Brain microvascular endothelial cell (primary cell): ENCODE data around the gene KLC1.

ENCODE experiments used
- DNase-seq: peaks from one replicate; pipeline ENCODE4 v3.0.0-alpha.2; 2020
- H3K27ac ChIP-seq: fragments of 250-450 bp; sonication (Bioruptor Pico); 2 replicates; pipeline ENCODE4 v1.5.1; 2020; ENCODE audit warnings: mild to moderate bottlenecking, moderate library complexity
- H3K27me3 ChIP-seq: fragments of 250-450 bp; sonication (Bioruptor Pico); replicated peaks from 2 replicates; pipeline ENCODE4 v1.5.1; 2020; ENCODE audit warnings: mild to moderate bottlenecking
- H3K36me3 ChIP-seq: fragments of 250-450 bp; sonication (Bioruptor Pico); replicated peaks from 2 replicates; pipeline ENCODE4 v1.5.1; 2020; ENCODE audit warnings: mild to moderate bottlenecking
- H3K4me3 ChIP-seq: 2 replicates; pipeline ENCODE4 v1.5.1; 2011; ENCODE audit warnings: low read depth, mild to moderate bottlenecking, control low read depth, low read length, moderate library complexity
- in situ Hi-C: cut with HindIII; loops from 2 replicates; pipeline ENCODE4 v1.10.0; 2017; ENCODE audit warnings: low sequenced_read_pairs, low pct_ligation_motif_present
- TF ChIP-seq, protein P1 (sequence below): IDR thresholded peaks from 2 replicates; pipeline ENCODE4 v1.5.1; 2011; ENCODE audit warnings: low read depth, mild to moderate bottlenecking, moderate library complexity, low read length, control low read depth, inconsistent platforms; ENCODE audit errors: missing control alignments

KLC1 gene

DNA sequence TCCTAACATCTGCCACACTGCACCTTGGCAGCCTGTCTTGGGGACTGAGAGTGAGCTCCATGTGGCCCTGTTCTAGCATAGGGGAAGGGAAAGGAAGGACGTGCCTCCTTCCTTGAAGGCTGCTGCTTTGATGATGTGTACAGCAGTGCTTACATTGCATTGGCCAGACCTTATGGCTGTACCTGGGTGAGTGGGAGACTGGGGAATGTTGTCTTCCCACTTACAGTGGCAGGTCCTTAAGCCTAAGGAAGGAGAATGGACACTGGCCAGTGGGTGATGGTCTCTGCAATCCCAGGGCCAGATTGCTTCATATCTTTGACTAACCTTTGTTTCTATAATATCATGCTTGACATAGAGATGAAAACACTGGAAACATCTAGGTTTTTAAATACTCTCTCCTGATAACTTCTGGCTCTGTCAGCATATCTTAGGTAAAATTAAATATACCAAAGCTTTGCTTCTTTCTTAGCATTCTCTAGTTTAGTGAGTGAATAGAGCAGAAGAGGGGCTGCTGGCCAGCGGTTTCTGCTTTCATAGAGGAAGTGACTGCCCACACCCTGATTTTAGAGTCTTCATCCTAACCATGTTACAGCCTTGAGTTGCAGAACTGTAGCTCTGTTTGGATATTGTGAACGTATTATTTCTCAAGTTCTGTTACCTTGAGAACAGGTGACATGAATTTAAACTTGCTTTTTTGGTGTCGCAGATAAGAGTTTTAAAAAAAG is 27.2 kb downstream of the KLC1 start:
- no peak for DNase-seq
- Histone ChIP-seq H3K27ac (no peak overlapping the region), H3K27me3 (no peaks in the 10 kb centered on the region), H3K4me3 (no peak overlapping the region), H3K36me3 (peaks cover 46% of the 10 kb centered on the region)
- in situ Hi-C loops, result no loop called here
- TF ChIP-seq, protein P1, sequence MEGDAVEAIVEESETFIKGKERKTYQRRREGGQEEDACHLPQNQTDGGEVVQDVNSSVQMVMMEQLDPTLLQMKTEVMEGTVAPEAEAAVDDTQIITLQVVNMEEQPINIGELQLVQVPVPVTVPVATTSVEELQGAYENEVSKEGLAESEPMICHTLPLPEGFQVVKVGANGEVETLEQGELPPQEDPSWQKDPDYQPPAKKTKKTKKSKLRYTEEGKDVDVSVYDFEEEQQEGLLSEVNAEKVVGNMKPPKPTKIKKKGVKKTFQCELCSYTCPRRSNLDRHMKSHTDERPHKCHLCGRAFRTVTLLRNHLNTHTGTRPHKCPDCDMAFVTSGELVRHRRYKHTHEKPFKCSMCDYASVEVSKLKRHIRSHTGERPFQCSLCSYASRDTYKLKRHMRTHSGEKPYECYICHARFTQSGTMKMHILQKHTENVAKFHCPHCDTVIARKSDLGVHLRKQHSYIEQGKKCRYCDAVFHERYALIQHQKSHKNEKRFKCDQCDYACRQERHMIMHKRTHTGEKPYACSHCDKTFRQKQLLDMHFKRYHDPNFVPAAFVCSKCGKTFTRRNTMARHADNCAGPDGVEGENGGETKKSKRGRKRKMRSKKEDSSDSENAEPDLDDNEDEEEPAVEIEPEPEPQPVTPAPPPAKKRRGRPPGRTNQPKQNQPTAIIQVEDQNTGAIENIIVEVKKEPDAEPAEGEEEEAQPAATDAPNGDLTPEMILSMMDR, result no peak

- Histone ChIP-seq H3K27ac (no peak overlapping the region), H3K4me3 (no peak overlapping the region), H3K36me3 (peaks cover 51% of the 10 kb centered on the region), H3K27me3 (no peaks in the 10 kb centered on the region)
- in situ Hi-C loops, result no loop called here
- DNase-seq, result no peak
- TF ChIP-seq, protein P1, result no peak
These were observed 27.7 kb downstream of the KLC1 start for GRCh38 chr14:103656756-103657133.

DNA sequence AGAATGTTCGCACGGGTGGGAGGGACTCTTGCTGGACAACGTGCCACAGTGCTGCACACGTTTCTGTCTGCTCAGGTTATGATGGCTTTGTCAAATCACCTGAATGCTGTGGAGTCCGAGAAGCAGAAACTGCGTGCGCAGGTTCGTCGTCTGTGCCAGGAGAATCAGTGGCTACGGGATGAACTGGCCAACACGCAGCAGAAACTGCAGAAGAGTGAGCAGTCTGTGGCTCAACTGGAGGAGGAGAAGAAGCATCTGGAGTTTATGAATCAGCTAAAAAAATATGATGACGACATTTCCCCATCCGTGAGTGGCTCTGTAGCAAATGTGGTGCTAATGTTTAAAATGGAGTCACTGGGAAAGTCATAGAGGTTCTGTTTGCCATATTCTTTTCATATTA is 28.5 kb downstream of the KLC1 start:
- H3K27ac ChIP-seq, result peak overlapping the region; percentile 67
- H3K27me3 ChIP-seq, result no peaks in the 10 kb centered on the region
- no peak overlapping the region for H3K4me3 ChIP-seq
- peak; percentile 75 for DNase-seq
- H3K36me3 ChIP-seq, result peaks cover 56% of the 10 kb centered on the region
- in situ Hi-C loops, result no loop called here
- TF ChIP-seq, protein P1, result no peak

DNA sequence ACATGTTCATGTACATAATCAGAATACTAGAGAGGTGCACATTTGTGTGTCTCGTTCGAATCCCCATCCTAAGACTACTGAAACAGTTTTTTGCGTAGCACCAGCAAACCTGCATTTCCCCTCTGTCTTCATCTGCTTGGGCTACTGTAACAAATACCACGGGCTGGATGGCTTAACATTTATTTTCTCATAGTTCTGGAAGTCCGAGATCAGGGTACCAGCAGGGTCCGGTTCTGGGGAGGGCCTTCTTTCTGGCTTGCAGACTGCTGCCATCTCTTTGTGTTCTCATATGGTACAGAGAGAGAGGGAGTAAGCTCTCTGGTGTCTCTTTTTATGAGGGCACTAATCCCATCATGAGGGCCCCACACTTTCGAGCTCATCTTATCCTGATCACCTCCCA is 30.6 kb downstream of the KLC1 start:
- in situ Hi-C loops, result no loop called here
- Histone ChIP-seq H3K36me3 (peaks cover 59% of the 10 kb centered on the region), H3K27ac (no peak overlapping the region), H3K4me3 (no peak overlapping the region), H3K27me3 (no peaks in the 10 kb centered on the region)
- no peak for DNase-seq
- TF ChIP-seq, protein P1, result no peak

GRCh38 chr14:103662029-103662428 is 33.0 kb downstream of the KLC1 start:
- TF ChIP-seq, protein P1, result no peak
- in situ Hi-C loops, result no loop called here
- Histone ChIP-seq H3K27ac (no peak overlapping the region), H3K4me3 (no peak overlapping the region), H3K27me3 (no peaks in the 10 kb centered on the region), H3K36me3 (peaks cover 43% of the 10 kb centered on the region)
- DNase-seq, result no peak

GRCh38 chr14:103662591-103662990 is 33.6 kb downstream of the KLC1 start:
- no peak overlapping the region for H3K4me3 ChIP-seq
- in situ Hi-C loops, result no loop called here
- TF ChIP-seq, protein P1, result no peak
- no peaks in the 10 kb centered on the region for H3K27me3 ChIP-seq
- H3K36me3 ChIP-seq, result peaks cover 48% of the 10 kb centered on the region
- peak overlapping the region; percentile 97 for H3K27ac ChIP-seq
- DNase-seq, result no peak
